ENCODE measurements around the gene DICER1.

DNA sequence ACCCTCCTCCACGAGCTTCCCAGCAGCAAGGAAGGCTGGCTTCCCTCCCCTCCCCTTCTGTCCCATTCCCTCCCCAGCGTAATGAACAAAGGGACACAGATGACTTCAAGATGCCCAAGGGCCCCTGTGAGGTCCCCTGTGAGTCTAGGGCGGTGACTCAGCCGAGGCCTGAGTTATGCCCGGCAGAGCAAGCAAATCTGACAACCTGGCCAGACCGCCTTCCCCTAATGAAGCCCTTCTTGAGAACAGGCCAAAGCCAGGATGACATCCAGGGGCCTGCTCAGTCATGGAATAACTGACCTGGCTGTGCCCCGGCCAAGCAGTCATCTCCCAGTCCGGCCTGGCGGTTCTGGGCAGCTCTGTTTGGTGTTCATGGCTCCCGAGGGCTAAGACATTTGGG lies 89.2 kb downstream of the DICER1 start:
- TF ChIP-seq, protein P1, sequence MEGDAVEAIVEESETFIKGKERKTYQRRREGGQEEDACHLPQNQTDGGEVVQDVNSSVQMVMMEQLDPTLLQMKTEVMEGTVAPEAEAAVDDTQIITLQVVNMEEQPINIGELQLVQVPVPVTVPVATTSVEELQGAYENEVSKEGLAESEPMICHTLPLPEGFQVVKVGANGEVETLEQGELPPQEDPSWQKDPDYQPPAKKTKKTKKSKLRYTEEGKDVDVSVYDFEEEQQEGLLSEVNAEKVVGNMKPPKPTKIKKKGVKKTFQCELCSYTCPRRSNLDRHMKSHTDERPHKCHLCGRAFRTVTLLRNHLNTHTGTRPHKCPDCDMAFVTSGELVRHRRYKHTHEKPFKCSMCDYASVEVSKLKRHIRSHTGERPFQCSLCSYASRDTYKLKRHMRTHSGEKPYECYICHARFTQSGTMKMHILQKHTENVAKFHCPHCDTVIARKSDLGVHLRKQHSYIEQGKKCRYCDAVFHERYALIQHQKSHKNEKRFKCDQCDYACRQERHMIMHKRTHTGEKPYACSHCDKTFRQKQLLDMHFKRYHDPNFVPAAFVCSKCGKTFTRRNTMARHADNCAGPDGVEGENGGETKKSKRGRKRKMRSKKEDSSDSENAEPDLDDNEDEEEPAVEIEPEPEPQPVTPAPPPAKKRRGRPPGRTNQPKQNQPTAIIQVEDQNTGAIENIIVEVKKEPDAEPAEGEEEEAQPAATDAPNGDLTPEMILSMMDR (IDR thresholded peaks at IDR 0.05; ENCODE audit: borderline replicate concordance, extremely low read depth, low read length, poor library complexity, severe bottlenecking) = no peak
- no peak for TF ChIP-seq EZH2 (IDR thresholded peaks at IDR 0.05; ENCODE audit: borderline replicate concordance, low read depth, low read length, severe bottlenecking)

Measured in DND-41 (cell line).